PC-9 (cell line): ENCODE data around the gene RFX8.

Experiments used
- EZH2 ChIP-seq: fragments of 200-600 bp; sonication (generic); IDR thresholded peaks from 2 replicates; pipeline ENCODE4 v1.8.0; 2017; ENCODE audit warnings: antibody characterized with exemption, low read depth
- TF ChIP-seq, protein P1 (sequence below): fragments of 200-600 bp; sonication (generic); conservative IDR thresholded peaks from 2 replicates; pipeline ENCODE4 v1.6.1; 2017; ENCODE audit warnings: mixed run types, antibody characterized with exemption, mild to moderate bottlenecking, moderate library complexity

DNA sequence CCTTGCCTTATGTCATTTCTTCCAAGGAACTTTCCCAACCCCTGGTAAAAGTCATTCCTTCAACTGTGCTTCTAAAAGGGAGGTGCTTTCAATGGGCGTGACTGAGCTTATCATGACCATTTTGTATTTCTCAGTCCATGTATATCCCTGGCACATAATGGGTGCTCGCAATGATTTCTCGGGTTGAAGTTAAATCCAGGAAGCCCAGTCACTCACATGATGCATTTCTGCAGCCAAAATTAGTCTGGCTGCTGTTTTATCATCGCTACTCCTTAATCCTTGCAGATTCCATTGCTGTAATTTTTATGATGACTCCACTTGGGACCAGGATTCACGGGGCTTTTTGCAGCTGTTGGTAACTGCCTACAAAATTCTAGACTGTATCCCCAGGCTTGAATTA lies 25.9 kb upstream of the RFX8 start:
- TF ChIP-seq, protein P1, sequence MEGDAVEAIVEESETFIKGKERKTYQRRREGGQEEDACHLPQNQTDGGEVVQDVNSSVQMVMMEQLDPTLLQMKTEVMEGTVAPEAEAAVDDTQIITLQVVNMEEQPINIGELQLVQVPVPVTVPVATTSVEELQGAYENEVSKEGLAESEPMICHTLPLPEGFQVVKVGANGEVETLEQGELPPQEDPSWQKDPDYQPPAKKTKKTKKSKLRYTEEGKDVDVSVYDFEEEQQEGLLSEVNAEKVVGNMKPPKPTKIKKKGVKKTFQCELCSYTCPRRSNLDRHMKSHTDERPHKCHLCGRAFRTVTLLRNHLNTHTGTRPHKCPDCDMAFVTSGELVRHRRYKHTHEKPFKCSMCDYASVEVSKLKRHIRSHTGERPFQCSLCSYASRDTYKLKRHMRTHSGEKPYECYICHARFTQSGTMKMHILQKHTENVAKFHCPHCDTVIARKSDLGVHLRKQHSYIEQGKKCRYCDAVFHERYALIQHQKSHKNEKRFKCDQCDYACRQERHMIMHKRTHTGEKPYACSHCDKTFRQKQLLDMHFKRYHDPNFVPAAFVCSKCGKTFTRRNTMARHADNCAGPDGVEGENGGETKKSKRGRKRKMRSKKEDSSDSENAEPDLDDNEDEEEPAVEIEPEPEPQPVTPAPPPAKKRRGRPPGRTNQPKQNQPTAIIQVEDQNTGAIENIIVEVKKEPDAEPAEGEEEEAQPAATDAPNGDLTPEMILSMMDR, result no peak
- TF ChIP-seq EZH2, result no peak
